ENCODE measurements around the gene WWC1. TPM values are rescaled to one million over a fixed set of nuclear protein-coding genes. Genes with fewer than 3 reads are reported as not detected.

WWC1 gene
- total RNA-seq, 2 donors from 2014 or later, result not detected

GRCh38 chr5:168359820-168360460, 68.5 kb downstream of the WWC1 start:
- DNase-seq (ENCODE audit: low spot score) (no peak), ATAC-seq (no peak)
- H3K27ac Mint-ChIP-seq, result no peak overlapping the region
- peaks cover 0 to 6% of the 10 kb centered on the region in 2 donors for H3K27me3 Mint-ChIP-seq
- H3K4me1 Mint-ChIP-seq (ENCODE audit: low read depth in 2 of 2), result no peaks in the 10 kb centered on the region
- H3K9me3 Mint-ChIP-seq, result no peaks in the 10 kb centered on the region
- H3K4me3 Mint-ChIP-seq, result no peak overlapping the region
- H3K36me3 Mint-ChIP-seq, result no peaks in the 10 kb centered on the region

GRCh38 chr5:168360521-168361285, 69.3 kb downstream of the WWC1 start:
- Mint-ChIP-seq H3K4me3 (no peak overlapping the region), H3K27me3 (peaks cover 0 to 3% of the 10 kb centered on the region in 2 donors), H3K4me1 (ENCODE audit: low read depth in 2 of 2) (no peaks in the 10 kb centered on the region), H3K9me3 (no peaks in the 10 kb centered on the region), H3K27ac (no peak overlapping the region), H3K36me3 (no peaks in the 10 kb centered on the region)
- no peak for DNase-seq (ENCODE audit: low spot score)
- ATAC-seq, result no peak

- H3K27ac Mint-ChIP-seq, result no peak overlapping the region
- ATAC-seq (no peak), DNase-seq (ENCODE audit: low spot score) (no peak)
- no peaks in the 10 kb centered on the region for H3K9me3 Mint-ChIP-seq
- H3K36me3 Mint-ChIP-seq, result no peaks in the 10 kb centered on the region
- H3K4me1 Mint-ChIP-seq (ENCODE audit: low read depth in 2 of 2), result no peaks in the 10 kb centered on the region
- H3K27me3 Mint-ChIP-seq, result peaks cover 0 to 3% of the 10 kb centered on the region in 2 donors
- no peak overlapping the region for H3K4me3 Mint-ChIP-seq
These were observed 70.8 kb downstream of the WWC1 start for GRCh38 chr5:168362097-168362885.

DNA sequence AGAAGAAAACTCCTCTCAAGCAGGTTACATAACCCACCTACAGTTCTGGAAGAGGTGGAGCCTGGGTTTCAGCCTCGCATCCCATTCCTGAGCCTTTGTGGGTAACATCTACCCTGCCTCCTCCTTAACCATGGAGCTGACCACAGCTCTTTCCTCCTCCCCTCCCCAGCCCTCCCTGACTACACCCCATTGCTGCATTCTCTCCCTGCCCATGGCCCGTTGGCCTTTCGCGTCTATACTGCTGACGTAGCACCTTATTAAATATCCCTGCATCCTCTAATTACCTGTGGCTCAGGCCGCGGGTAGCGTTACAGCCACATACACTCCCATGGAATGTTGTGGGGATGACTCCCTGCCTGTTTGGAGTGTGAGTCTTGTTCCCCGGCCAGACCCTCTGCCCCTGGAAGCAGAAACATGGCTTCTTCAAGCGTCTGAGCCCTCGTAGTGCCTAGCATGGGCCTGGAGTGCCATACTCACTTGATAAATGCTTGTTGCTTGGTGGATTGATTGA, 72.8 kb downstream of the WWC1 start:
- H3K4me1 Mint-ChIP-seq (ENCODE audit: low read depth in 2 of 2), result no peaks in the 10 kb centered on the region
- no peak overlapping the region for H3K27ac Mint-ChIP-seq
- H3K4me3 Mint-ChIP-seq, result no peak overlapping the region
- H3K9me3 Mint-ChIP-seq, result no peaks in the 10 kb centered on the region
- no peak for ATAC-seq
- H3K36me3 Mint-ChIP-seq, result no peaks in the 10 kb centered on the region
- DNase-seq (ENCODE audit: low spot score), result no peak
- peaks cover 0 to 6% of the 10 kb centered on the region in 2 donors for H3K27me3 Mint-ChIP-seq

- Mint-ChIP-seq H3K27ac (no peak overlapping the region), H3K9me3 (no peaks in the 10 kb centered on the region), H3K4me3 (no peak overlapping the region), H3K4me1 (ENCODE audit: low read depth in 2 of 2) (no peaks in the 10 kb centered on the region), H3K36me3 (no peaks in the 10 kb centered on the region), H3K27me3 (peaks cover 0 to 6% of the 10 kb centered on the region in 2 donors)
- ATAC-seq, result no peak
- no peak for DNase-seq (ENCODE audit: low spot score)
These were observed 73.5 kb downstream of the WWC1 start for GRCh38 chr5:168364750-168365550.

GRCh38 chr5:168365581-168366081, 74.2 kb downstream of the WWC1 start:
- Mint-ChIP-seq H3K27me3 (peaks cover 0 to 7% of the 10 kb centered on the region in 2 donors), H3K4me3 (no peak overlapping the region), H3K4me1 (ENCODE audit: low read depth in 2 of 2) (no peaks in the 10 kb centered on the region), H3K36me3 (no peaks in the 10 kb centered on the region), H3K27ac (no peak overlapping the region), H3K9me3 (no peaks in the 10 kb centered on the region)
- ATAC-seq, result no peak
- DNase-seq (ENCODE audit: low spot score), result no peak

DNA sequence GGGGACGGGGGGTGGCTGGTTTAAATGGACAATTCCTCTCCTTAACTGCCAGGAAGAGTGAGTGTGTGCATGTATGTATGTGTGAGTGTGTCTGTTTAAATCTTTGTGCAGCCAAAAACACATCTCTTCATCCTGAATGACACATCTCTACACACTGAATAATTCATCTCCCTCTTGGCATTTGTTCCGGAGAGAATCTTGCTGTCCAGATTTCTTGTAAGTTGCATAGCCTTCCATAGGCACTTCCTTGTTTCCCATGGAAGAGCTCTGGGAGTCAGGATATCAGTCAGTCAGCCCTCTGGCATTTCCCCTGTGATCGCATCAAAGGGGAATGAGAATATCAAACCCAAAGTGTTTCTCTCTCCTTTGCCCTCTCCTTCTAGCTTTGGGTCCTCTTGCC, 74.7 kb downstream of the WWC1 start:
- no peaks in the 10 kb centered on the region for H3K9me3 Mint-ChIP-seq
- no peaks in the 10 kb centered on the region for H3K36me3 Mint-ChIP-seq
- ATAC-seq (no peak), DNase-seq (ENCODE audit: low spot score) (no peak)
- H3K27me3 Mint-ChIP-seq, result peaks cover 0 to 10% of the 10 kb centered on the region in 2 donors
- H3K4me3 Mint-ChIP-seq, result no peak overlapping the region
- H3K4me1 Mint-ChIP-seq (ENCODE audit: low read depth in 2 of 2), result no peaks in the 10 kb centered on the region
- H3K27ac Mint-ChIP-seq, result no peak overlapping the region

DNA sequence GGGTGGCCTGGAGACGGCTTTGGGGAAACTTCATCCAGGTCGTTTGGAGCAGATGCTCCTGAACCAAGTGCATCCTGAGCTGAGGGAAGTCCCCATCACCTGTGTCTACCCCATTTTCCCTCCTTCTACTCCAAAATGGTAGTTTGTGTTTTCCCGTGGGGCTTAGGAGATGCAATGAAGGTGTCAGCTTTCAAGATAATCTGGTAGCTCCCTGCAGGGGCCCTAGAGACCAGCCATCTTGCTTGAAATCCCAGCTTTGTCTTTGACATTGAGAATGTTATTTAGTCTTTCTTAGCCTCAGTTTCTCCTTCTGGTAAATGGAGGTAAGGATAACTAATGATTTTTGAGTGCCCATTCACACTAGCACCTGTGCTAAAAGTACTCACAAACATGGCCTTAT, 77.4 kb downstream of the WWC1 start:
- Mint-ChIP-seq H3K27ac (no peak overlapping the region), H3K36me3 (no peaks in the 10 kb centered on the region), H3K4me1 (ENCODE audit: low read depth in 2 of 2) (no peaks in the 10 kb centered on the region), H3K4me3 (no peak overlapping the region), H3K9me3 (no peaks in the 10 kb centered on the region), H3K27me3 (peaks cover 0 to 7% of the 10 kb centered on the region in 2 donors)
- DNase-seq (ENCODE audit: low spot score) (no peak), ATAC-seq (no peak)

DNA sequence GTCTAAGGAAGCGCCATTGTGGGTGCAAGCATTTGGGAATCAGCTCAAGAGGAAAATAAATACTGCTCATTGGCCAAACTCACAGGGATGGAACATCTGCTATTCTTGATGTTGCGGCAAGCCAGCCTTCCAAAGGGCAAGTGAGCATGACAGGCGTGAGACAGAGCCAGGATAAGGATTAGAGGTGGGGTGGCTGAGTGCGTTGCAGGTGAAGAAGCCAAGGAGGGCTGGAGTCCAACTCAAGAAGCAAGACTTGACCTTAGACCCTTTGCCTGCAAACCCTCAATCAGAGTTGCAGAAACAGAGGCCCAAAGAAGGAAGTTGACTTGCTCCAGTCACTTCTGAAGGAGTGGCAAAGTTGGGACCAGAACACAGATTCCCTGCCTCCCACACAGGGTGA, 79.4 kb downstream of the WWC1 start:
- H3K36me3 Mint-ChIP-seq, result no peaks in the 10 kb centered on the region
- H3K27me3 Mint-ChIP-seq, result peaks cover 0 to 7% of the 10 kb centered on the region in 2 donors
- ATAC-seq, result no peak
- no peak overlapping the region for H3K4me3 Mint-ChIP-seq
- no peaks in the 10 kb centered on the region for H3K9me3 Mint-ChIP-seq
- H3K4me1 Mint-ChIP-seq (ENCODE audit: low read depth in 2 of 2), result no peaks in the 10 kb centered on the region
- H3K27ac Mint-ChIP-seq, result no peak overlapping the region
- DNase-seq (ENCODE audit: low spot score), result no peak

DNA sequence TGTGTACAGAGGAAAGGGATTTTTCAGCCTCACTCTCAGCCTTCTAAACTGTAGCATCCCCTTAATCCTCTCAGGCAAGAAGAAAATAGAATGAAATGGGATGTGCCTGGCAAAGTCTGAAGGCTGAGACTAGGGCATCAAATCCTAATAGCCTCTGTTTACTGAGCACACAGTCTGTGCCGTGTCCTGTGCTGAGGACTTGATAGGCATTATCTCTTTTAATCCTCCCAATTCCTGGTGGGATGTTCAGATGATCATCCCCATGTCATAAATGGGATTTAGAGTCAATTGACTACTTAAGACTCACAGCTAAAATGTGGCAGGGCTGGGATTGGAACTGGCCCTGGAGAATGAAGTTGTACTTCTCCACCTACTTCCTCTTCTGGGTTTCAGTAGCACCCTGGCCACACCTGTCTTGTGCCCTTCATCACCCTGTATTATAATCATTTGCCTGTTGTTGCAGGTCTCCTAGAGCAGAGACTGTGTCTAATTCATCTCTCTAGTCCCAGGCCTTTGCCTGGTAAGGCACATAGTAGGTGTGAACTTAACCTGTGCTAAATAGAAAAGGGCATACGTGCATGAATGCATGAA, 81.0 kb downstream of the WWC1 start:
- H3K4me1 Mint-ChIP-seq (ENCODE audit: low read depth in 2 of 2), result no peaks in the 10 kb centered on the region
- peaks cover 0 to 7% of the 10 kb centered on the region in 2 donors for H3K27me3 Mint-ChIP-seq
- ATAC-seq, result no peak
- H3K36me3 Mint-ChIP-seq, result no peaks in the 10 kb centered on the region
- no peak overlapping the region for H3K27ac Mint-ChIP-seq
- DNase-seq (ENCODE audit: low spot score), result no peak
- H3K4me3 Mint-ChIP-seq, result no peak overlapping the region
- no peaks in the 10 kb centered on the region for H3K9me3 Mint-ChIP-seq

DNA sequence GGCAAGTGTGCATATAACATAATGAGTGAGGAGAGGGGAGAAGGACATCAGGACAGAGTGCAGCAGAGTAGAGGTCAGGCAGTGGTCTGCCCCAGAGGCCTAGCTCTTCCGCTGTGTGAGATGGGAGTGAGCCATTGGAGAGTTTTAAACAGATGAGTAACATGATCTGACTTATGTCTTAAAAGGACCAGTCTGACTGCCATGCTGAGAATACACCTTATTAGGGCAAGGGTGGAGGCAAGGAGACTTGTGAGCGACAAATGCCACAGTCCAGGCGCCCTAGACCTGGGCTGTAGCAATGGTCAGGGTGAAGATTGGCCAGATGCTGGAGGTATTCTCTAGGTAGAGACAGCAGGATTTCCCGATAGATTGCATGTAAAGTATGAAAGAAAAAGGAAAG, 83.1 kb downstream of the WWC1 start:
- no peaks in the 10 kb centered on the region for H3K4me1 Mint-ChIP-seq (ENCODE audit: low read depth in 2 of 2)
- no peaks in the 10 kb centered on the region for H3K9me3 Mint-ChIP-seq
- DNase-seq (ENCODE audit: low spot score) (no peak), ATAC-seq (peak in 1 of 2 donors; percentile 40)
- H3K4me3 Mint-ChIP-seq, result no peak overlapping the region
- no peaks in the 10 kb centered on the region for H3K36me3 Mint-ChIP-seq
- peaks cover 4% of the 10 kb centered on the region in 2 donors for H3K27me3 Mint-ChIP-seq
- H3K27ac Mint-ChIP-seq, result no peak overlapping the region

DNA sequence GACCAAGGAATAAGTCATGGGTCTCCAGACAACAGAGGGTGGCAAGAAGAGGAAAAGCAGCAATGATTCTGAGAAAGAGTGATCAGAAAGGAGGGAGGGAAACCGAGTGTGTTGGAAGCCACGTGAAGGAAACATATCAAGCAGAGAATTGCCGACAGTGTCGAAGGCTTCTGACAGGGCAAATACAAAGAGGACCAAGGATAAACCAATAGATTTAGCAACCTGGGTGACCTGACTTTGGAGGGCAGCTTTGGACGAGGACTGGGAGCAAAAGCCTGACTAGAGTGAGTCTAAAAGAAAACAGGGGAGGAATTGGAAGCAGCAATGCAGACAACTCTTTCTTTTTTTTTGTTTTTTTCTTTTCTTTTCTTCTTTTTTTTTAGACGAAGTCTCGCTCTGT, 83.8 kb downstream of the WWC1 start:
- Mint-ChIP-seq H3K4me1 (ENCODE audit: low read depth in 2 of 2) (no peaks in the 10 kb centered on the region), H3K36me3 (no peaks in the 10 kb centered on the region), H3K27me3 (peaks cover 4% of the 10 kb centered on the region in 2 donors), H3K4me3 (no peak overlapping the region), H3K27ac (no peak overlapping the region), H3K9me3 (no peaks in the 10 kb centered on the region)
- no peak for ATAC-seq
- no peak for DNase-seq (ENCODE audit: low spot score)

- DNase-seq (ENCODE audit: low spot score) (no peak), ATAC-seq (no peak)
- Mint-ChIP-seq H3K4me3 (no peak overlapping the region), H3K4me1 (ENCODE audit: low read depth in 2 of 2) (no peaks in the 10 kb centered on the region), H3K27ac (no peak overlapping the region), H3K36me3 (no peaks in the 10 kb centered on the region), H3K27me3 (peaks cover 0 to 4% of the 10 kb centered on the region in 2 donors), H3K9me3 (no peaks in the 10 kb centered on the region)
These were observed 86.1 kb downstream of the WWC1 start for GRCh38 chr5:168377525-168377924.

All from natural killer cell treated with Interleukin-12 subunit alpha and Interleukin-12 subunit beta and Interleukin-15 and Interleukin-18, amount 100 ng/mL, for 72 hours (primary cell).